SK-N-SH treated with all-trans-retinoic acid at 6 μM for 48 hours (cell line): ENCODE results near the gene PCDHB4.
"Not testable (repeated sequence)": the region's sequence is repeated elsewhere in the genome, so short reads cannot be mapped to it uniquely, and the experiment has no call there.

Source experiments
- ATAC-seq: fragments of 200-7000 bp; cut with Tn5 transposase; 3 replicates; pipeline ENCODE4 v1.9.1; 2020; ENCODE audit warnings: mild to moderate bottlenecking, moderate library complexity
- BACH2 ChIP-seq: fragments of 250-450 bp; sonication (Bioruptor Pico); IDR thresholded peaks from 2 replicates; pipeline ENCODE4 v1.9.0; 2021; ENCODE audit warnings: mild to moderate bottlenecking, borderline replicate concordance
- CSDC2 ChIP-seq: fragments of 250-450 bp; sonication (Bioruptor Pico); IDR thresholded peaks from 2 replicates; pipeline ENCODE4 v1.5.0; 2020; ENCODE audit warnings: mild to moderate bottlenecking, moderate library complexity
- GLIS3 ChIP-seq: fragments of 250-450 bp; sonication (Bioruptor Pico); IDR thresholded peaks from 2 replicates; pipeline ENCODE4 v1.5.0; 2020; ENCODE audit warnings: mild to moderate bottlenecking, moderate library complexity
- ISL1 ChIP-seq: fragments of 250-450 bp; sonication (Bioruptor Pico); IDR thresholded peaks from 2 replicates; pipeline ENCODE4 v2.1.2; 2022; ENCODE audit warnings: mild to moderate bottlenecking, moderate library complexity
- PPARA ChIP-seq: fragments of 250-450 bp; sonication (Bioruptor Pico); IDR thresholded peaks from 2 replicates; pipeline ENCODE4 v1.5.0; 2020; ENCODE audit warnings: mild to moderate bottlenecking, borderline replicate concordance
- TCF4 ChIP-seq: fragments of 250-450 bp; sonication (Bioruptor Pico); IDR thresholded peaks from 2 replicates; pipeline ENCODE4 v1.8.0; 2021; ENCODE audit warnings: mild to moderate bottlenecking, moderate library complexity, borderline replicate concordance
- TOX ChIP-seq: fragments of 250-450 bp; sonication (Bioruptor Pico); IDR thresholded peaks from 2 replicates; pipeline ENCODE4 v1.8.0; 2021; ENCODE audit warnings: mild to moderate bottlenecking, moderate library complexity, borderline replicate concordance
- ZC3H10 ChIP-seq: fragments of 250-450 bp; sonication (Bioruptor Pico); IDR thresholded peaks from 2 replicates; pipeline ENCODE4 v1.5.1; 2021; ENCODE audit warnings: mild to moderate bottlenecking, moderate library complexity
- ZFP3 ChIP-seq: fragments of 250-450 bp; sonication (Bioruptor Pico); IDR thresholded peaks from 2 replicates; pipeline ENCODE4 v1.5.0; 2020; ENCODE audit warnings: mild to moderate bottlenecking, moderate library complexity
- ZNF565 ChIP-seq: fragments of 450-650 bp; formaldehyde crosslinking; conservative IDR thresholded peaks from 2 replicates; pipeline ENCODE4 v1.5.0; 2020; ENCODE audit warnings: low read depth, mild to moderate bottlenecking, moderate library complexity
- TF ChIP-seq, protein P1 (sequence below): fragments of 250-450 bp; sonication (Bioruptor Pico); IDR thresholded peaks from 2 replicates; pipeline ENCODE4 v1.5.1; 2020; ENCODE audit warnings: low read depth, mild to moderate bottlenecking, moderate library complexity
- TF ChIP-seq, protein P2 (sequence below): fragments of 250-450 bp; sonication (Bioruptor Pico); IDR thresholded peaks from 2 replicates; pipeline ENCODE4 v1.5.1; 2021; ENCODE audit warnings: mild to moderate bottlenecking, moderate library complexity

PCDHB4 gene

DNA sequence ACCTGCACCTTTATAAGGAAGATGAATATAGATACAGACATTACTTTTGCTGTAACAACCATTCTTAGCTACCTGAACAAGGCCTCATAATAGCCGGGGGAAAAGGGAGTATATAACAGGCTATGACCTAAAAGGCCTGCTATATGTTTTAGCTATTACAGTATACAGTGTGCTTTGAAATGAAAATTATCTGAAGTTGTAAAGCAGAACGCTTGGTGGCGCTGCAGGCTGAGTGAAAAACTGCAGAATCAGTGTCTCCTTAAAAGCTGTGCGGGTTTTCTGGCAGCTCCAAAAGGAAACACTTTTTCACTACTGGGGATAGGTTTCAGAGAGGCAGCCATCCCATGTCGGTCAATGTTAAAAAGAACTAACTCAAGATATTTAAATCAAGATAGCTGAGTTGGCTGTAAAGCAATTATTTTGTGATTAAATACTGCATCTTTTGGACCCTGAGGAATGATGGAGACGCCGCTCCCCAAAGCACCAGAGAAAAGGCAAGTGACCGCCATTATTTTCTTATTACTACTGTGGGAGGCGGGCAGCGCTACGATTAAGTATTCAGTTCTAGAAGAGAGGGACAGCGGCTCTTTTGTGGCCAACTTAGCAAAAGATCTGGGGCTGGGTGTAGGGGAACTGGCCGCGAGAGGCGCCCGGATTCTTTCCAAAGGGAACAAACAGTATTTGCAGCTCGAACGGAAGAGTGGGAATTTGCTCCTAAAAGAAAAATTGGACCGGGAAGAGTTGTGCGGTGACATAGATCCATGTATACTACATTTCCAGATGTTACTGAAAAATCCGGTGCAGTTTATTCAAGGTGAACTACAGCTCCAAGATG, 34.1 kb downstream of the PCDHB4 start:
- ATAC-seq = no peak
- no peak for TF ChIP-seq CSDC2 (CRISPR knock-in tag)
- no peak for TF ChIP-seq GLIS3
- TF ChIP-seq, protein P1, sequence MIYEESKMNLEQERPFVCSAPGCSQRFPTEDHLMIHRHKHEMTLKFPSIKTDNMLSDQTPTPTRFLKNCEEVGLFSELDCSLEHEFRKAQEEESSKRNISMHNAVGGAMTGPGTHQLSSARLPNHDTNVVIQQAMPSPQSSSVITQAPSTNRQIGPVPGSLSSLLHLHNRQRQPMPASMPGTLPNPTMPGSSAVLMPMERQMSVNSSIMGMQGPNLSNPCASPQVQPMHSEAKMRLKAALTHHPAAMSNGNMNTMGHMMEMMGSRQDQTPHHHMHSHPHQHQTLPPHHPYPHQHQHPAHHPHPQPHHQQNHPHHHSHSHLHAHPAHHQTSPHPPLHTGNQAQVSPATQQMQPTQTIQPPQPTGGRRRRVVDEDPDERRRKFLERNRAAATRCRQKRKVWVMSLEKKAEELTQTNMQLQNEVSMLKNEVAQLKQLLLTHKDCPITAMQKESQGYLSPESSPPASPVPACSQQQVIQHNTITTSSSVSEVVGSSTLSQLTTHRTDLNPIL (CRISPR knock-in tag) = no peak
- no peak for TF ChIP-seq TCF4 (CRISPR knock-in tag)
- TF ChIP-seq ZNF565 = no peak

DNA sequence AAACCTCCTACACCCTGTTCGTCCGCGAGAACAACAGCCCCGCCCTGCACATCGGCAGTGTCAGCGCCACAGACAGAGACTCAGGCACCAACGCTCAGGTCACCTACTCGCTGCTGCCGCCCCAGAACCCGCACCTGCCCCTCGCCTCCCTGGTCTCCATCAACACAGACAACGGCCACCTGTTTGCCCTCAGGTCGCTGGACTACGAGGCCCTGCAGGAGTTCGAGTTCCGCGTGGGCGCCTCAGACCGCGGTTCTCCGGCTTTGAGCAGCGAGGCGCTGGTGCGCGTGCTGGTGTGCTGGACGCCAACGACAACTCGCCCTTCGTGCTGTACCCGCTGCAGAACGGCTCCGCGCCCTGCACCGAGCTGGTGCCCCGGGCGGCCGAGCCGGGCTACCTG, 35.7 kb downstream of the PCDHB4 start:
- not testable (repeated sequence) for ATAC-seq

DNA sequence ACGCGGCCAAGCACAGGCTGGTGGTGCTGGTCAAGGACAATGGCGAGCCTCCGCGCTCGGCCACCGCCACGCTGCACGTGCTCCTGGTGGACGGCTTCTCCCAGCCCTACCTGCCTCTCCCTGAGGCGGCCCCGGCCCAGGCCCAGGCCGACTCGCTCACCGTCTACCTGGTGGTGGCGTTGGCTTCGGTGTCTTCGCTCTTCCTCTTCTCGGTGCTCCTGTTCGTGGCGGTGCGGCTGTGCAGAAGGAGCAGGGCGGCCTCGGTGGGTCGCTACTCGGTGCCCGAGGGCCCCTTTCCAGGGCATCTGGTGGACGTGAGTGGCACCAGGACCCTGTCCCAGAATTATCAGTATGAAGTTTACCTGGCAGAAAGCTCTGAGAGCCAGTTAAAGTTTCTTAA, 36.3 kb downstream of the PCDHB4 start:
- not testable (repeated sequence) for ATAC-seq

DNA sequence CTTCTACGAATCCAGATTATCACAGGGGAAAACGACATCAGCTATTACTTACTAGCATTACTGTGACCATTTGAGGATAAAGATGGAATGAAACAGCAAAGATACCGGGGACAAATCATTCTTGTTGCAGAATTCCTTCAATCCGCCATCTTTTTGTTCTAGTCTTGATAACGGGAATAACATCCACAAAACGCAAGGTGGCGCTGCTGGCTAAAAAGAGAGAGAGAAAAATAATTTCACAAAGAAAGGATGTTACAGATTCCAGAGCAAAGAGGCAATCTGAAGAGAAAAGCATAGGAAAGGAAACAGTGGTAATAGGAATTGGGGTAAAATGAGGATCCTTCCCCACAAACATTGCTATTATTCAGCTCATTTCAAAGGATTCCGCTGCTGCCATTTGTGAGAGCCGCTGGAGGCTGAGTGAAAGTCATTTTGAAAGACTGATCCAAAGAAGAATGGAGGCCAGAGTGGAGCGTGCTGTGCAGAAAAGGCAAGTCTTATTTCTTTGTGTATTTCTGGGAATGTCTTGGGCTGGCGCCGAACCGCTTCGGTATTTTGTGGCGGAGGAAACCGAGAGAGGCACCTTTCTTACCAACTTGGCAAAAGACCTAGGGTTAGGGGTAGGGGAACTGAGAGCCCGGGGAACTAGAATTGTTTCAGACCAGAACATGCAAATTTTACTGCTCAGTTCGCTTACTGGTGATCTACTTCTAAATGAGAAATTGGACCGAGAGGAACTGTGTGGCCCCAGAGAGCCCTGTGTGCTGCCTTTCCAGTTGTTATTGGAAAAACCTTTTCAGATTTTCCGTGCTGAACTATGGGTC, 51.0 kb downstream of the PCDHB4 start, which contains the start of gene PCDHB7:
Gene PCDHB7 (plus strand): TSS at position 264 of the 824 bp plus-strand sequence. CDS start 192 bp downstream, at position 456.
- TF ChIP-seq, protein P1 (CRISPR knock-in tag) = no peak
- no peak for TF ChIP-seq TCF4 (CRISPR knock-in tag)
- TF ChIP-seq PPARA (CRISPR knock-in tag) = no peak
- TF ChIP-seq, protein P2, sequence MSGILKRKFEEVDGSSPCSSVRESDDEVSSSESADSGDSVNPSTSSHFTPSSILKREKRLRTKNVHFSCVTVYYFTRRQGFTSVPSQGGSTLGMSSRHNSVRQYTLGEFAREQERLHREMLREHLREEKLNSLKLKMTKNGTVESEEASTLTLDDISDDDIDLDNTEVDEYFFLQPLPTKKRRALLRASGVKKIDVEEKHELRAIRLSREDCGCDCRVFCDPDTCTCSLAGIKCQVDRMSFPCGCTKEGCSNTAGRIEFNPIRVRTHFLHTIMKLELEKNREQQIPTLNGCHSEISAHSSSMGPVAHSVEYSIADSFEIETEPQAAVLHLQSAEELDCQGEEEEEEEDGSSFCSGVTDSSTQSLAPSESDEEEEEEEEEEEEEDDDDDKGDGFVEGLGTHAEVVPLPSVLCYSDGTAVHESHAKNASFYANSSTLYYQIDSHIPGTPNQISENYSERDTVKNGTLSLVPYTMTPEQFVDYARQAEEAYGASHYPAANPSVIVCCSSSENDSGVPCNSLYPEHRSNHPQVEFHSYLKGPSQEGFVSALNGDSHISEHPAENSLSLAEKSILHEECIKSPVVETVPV (CRISPR knock-in tag) = no peak
- TF ChIP-seq ZNF565 = no peak
- TF ChIP-seq TOX (CRISPR knock-in tag) = no peak
- TF ChIP-seq BACH2 (CRISPR knock-in tag) = no peak
- TF ChIP-seq ZFP3 (CRISPR knock-in tag) = no peak
- no peak for TF ChIP-seq ZC3H10 (CRISPR knock-in tag)
- no peak for TF ChIP-seq ISL1
- peak; percentile 42; the same call in 1 of the 3 replicates for ATAC-seq

DNA sequence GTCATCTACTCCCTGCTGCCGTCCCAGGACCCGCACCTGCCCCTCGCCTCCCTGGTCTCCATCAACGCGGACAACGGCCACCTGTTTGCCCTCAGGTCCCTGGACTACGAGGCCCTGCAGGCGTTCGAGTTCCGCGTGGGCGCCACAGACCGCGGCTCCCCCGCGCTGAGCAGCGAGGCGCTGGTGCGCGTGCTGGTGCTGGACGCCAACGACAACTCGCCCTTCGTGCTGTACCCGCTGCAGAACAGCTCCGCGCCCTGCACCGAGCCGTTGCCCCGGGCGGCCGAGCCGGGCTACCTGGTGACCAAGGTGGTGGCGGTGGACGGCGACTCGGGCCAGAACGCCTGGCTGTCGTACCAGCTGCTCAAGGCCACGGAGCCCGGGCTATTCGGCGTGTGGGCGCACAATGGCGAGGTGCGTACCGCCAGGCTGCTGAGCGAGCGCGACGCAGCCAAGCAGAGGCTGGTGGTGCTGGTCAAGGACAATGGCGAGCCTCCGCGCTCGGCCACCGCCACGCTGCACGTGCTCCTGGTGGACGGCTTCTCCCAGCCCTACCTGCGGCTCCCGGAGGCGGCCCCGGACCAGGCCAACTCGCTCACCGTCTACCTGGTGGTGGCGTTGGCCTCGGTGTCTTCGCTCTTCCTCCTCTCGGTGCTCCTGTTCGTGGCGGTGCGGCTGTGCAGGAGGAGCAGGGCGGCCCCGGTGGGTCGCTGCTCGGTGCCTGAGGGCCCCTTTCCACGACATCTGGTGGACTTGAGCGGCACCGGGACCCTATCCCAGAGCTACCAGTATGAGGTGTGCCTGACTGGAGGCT, 52.9 kb downstream of the PCDHB4 start:
- ATAC-seq = not testable (repeated sequence)
